Ishikawa (cell line): ENCODE results near the gene BCL2L15.

ENCODE experiments used
- CEBPB ChIP-seq: IDR thresholded peaks from 2 replicates; pipeline ENCODE4 v1.6.1; 2012
- CREB1 ChIP-seq: IDR thresholded peaks from 2 replicates; pipeline ENCODE4 v1.6.1; 2012; ENCODE audit warnings: low read depth
- EGR1 ChIP-seq: IDR thresholded peaks from 2 replicates; pipeline ENCODE4 v1.6.1; 2012
- EP300 ChIP-seq: IDR thresholded peaks from 2 replicates; pipeline ENCODE4 v1.6.1; 2012; ENCODE audit warnings: borderline replicate concordance
- FOXM1 ChIP-seq: IDR thresholded peaks from 2 replicates; pipeline ENCODE4 v1.6.1; 2012; ENCODE audit warnings: low read depth, borderline replicate concordance
- NFIC ChIP-seq: IDR thresholded peaks from 2 replicates; pipeline ENCODE4 v1.6.1; 2012
- RAD21 ChIP-seq: IDR thresholded peaks from 2 replicates; pipeline ENCODE4 v1.6.1; 2012; ENCODE audit warnings: low read depth
- REST ChIP-seq: IDR thresholded peaks from 2 replicates; pipeline ENCODE4 v1.6.1; 2012; ENCODE audit warnings: low read depth, mild to moderate bottlenecking
- TAF1 ChIP-seq: IDR thresholded peaks from 2 replicates; pipeline ENCODE4 v1.6.1; 2012; ENCODE audit warnings: low read depth, mild to moderate bottlenecking
- TCF12 ChIP-seq: IDR thresholded peaks from 2 replicates; pipeline ENCODE4 v1.6.1; 2012; ENCODE audit warnings: low read depth
- TEAD4 ChIP-seq: IDR thresholded peaks from 2 replicates; pipeline ENCODE4 v1.6.1; 2012
- USF1 ChIP-seq: IDR thresholded peaks from 2 replicates; pipeline ENCODE4 v1.6.1; 2012
- YY1 ChIP-seq: IDR thresholded peaks from 2 replicates; pipeline ENCODE4 v1.6.1; 2012; ENCODE audit warnings: low read depth
- ZBTB7A ChIP-seq: IDR thresholded peaks from 2 replicates; pipeline ENCODE4 v1.6.1; 2012; ENCODE audit warnings: low read depth
- TF ChIP-seq, protein P1 (sequence below): IDR thresholded peaks from 2 replicates; pipeline ENCODE4 v1.6.1; 2012

The BCL2L15 gene

DNA sequence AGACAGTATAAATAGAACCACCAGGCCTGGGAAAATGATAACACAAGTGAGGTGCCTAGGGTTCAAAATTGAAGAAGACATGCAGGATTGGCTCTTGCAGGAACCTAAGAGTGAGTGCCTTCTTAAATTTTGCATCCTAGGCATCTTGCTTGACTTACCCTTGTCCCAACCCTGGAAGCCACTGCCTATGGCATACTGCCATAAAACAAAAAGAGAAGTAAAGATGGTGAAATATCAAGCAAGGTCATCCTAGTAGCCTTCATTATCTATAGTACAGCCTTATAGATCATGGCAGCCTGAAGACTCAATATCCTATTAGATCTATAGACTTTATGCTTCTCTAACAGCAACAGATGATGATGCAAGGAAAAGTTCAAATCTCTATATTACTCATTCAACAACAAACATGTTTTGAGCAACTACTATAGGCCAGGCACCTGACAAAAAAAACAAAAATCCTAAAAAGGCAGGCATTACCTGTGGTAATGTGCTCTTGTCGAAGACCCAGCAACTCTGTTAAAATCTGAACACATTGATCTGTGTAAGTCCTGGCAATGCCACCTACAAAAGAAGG is 10.9 kb upstream of the BCL2L15 start:
- TF ChIP-seq EGR1 (no peak), REST (no peak), YY1 (no peak), RAD21 (no peak), FOXM1 (no peak), TAF1 (no peak), TCF12 (no peak), CEBPB (no peak), ZBTB7A (no peak), TEAD4 (no peak)

- TF ChIP-seq NFIC (no peak), RAD21 (no peak), CREB1 (no peak), FOXM1 (no peak), REST (no peak), YY1 (no peak), EGR1 (no peak), TEAD4 (no peak), ZBTB7A (no peak), EP300 (no peak), CEBPB (no peak), USF1 (no peak), TCF12 (no peak), TAF1 (no peak)
- TF ChIP-seq, protein P1, sequence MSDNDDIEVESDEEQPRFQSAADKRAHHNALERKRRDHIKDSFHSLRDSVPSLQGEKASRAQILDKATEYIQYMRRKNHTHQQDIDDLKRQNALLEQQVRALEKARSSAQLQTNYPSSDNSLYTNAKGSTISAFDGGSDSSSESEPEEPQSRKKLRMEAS: no peak
Observed at GRCh38 chr1:113895961-113896360, 8.6 kb upstream of the BCL2L15 start.

DNA sequence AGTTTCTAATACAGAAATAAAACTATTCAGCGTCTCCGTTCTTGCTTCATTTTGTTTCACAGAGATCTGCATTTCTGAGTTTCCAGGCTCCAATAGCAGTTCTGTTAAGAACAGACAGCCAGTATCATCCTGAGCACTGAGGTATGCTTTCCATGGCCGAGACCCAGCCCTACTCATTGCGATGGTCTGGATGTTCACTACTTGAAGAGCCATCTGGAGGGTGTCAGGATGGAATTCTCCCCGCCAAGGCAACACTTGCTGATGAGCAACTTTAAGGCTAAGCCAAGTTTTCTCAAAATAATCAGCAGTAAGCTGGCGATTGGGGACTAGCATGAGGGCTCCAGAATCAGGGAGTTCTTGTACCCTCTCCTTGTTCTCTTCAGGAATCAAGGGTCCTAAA is 7.7 kb upstream of the BCL2L15 start:
- TF ChIP-seq ZBTB7A (no peak), TAF1 (no peak), RAD21 (no peak), REST (no peak), USF1 (no peak), EP300 (no peak), TEAD4 (no peak), CREB1 (no peak), YY1 (no peak), FOXM1 (no peak), EGR1 (no peak), CEBPB (no peak), NFIC (no peak)
- TF ChIP-seq, protein P1: no peak

DNA sequence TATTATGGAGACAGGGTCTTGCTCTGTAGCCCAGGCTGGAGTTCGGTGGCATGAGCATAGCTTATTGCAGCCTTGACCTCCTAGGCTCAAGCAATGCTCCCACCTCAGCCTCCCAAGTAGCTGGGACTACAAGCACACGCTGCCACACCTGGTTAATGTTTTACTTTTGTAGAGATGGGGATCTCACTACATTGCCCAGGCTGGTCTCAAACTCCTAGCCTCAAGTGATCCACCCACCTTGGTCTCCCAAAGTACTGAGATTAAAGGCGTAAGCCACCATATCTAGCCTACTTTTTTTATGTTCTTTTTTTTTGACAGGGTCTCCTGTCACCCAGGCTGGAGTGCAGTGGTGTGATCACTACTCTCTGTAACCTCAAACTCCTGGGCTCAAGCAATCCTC is 5.9 kb upstream of the BCL2L15 start:
- TF ChIP-seq YY1 (no peak), FOXM1 (no peak), TAF1 (no peak), USF1 (no peak), ZBTB7A (no peak), TCF12 (no peak), EGR1 (no peak), TEAD4 (no peak)
- TF ChIP-seq, protein P1: no peak
